Measurements from ENCODE around the gene MID1IP1. TPM values are rescaled to one million over a fixed set of nuclear protein-coding genes. Genes with fewer than 3 reads are reported as not detected.

MID1IP1 gene
- total and polyA plus RNA-seq, 2 experiments from 2014 or later, result 93.2 to 93.3 TPM

- Histone ChIP-seq H3K9me3 (ENCODE audit: low read depth) (no peaks in the 10 kb centered on the region), H2AFZ (peak overlapping the region; percentile 21), H3K9me2 (replicated peaks; ENCODE audit: insufficient read depth) (no peaks in the 10 kb centered on the region), H4K20me1 (ENCODE audit: insufficient read depth, poor library complexity, severe bottlenecking) (no peaks in the 10 kb centered on the region), H3K4me3 (peak overlapping the region; percentile 64), H3K36me3 (replicated peaks; ENCODE audit: insufficient read depth, low read depth) (no peaks in the 10 kb centered on the region), H3K4me2 (peak overlapping the region; percentile 78), H3K4me1 (ENCODE audit: insufficient read depth) (peaks cover 22% of the 10 kb centered on the region), H3K27ac (peak overlapping the region; percentile 96), H3K27me3 (no peaks in the 10 kb centered on the region), H3K79me2 (peaks cover 34% of the 10 kb centered on the region)
- DNase-seq (ENCODE audit: low spot score), result peak; percentile 90
- no peak for TF ChIP-seq EZH2phosphoT487 (IDR thresholded peaks at IDR 0.05; ENCODE audit: low read depth, severe bottlenecking, unreplicated experiment)
- TF ChIP-seq CTCF (IDR thresholded peaks at IDR 0.05; ENCODE audit: poor library complexity), result no peak
- TF ChIP-seq EZH2 (IDR thresholded peaks at IDR 0.05; ENCODE audit: borderline replicate concordance), result no peak
- WGBS (ENCODE audit: low lambda C conversion rate, missing lambda C conversion rate), result 33% methylated on average over 56 of the region's 64 CpGs
Observed at GRCh38 chrX:38803588-38804431, 2.6 kb downstream of the MID1IP1 start.

GRCh38 chrX:38804432-38804681 lies 3.1 kb downstream of the MID1IP1 start:
- no peaks in the 10 kb centered on the region for H3K27me3 ChIP-seq
- peak overlapping the region; percentile 64 for H3K4me3 ChIP-seq
- H2AFZ ChIP-seq, result no peak overlapping the region
- no peaks in the 10 kb centered on the region for H3K9me2 ChIP-seq (replicated peaks; ENCODE audit: insufficient read depth)
- peaks cover 22% of the 10 kb centered on the region for H3K4me1 ChIP-seq (ENCODE audit: insufficient read depth)
- TF ChIP-seq EZH2phosphoT487 (IDR thresholded peaks at IDR 0.05; ENCODE audit: low read depth, severe bottlenecking, unreplicated experiment) (no peak), CTCF (IDR thresholded peaks at IDR 0.05; ENCODE audit: poor library complexity) (no peak), EZH2 (IDR thresholded peaks at IDR 0.05; ENCODE audit: borderline replicate concordance) (no peak)
- no peaks in the 10 kb centered on the region for H4K20me1 ChIP-seq (ENCODE audit: insufficient read depth, poor library complexity, severe bottlenecking)
- 49% methylated on average over 19 of the region's 19 CpGs for WGBS (ENCODE audit: low lambda C conversion rate, missing lambda C conversion rate)
- H3K27ac ChIP-seq, result peak overlapping the region; percentile 96
- DNase-seq (ENCODE audit: low spot score), result no peak
- H3K36me3 ChIP-seq (replicated peaks; ENCODE audit: insufficient read depth, low read depth), result no peaks in the 10 kb centered on the region
- peak overlapping the region; percentile 78 for H3K4me2 ChIP-seq
- H3K79me2 ChIP-seq, result peaks cover 34% of the 10 kb centered on the region
- no peaks in the 10 kb centered on the region for H3K9me3 ChIP-seq (ENCODE audit: low read depth)

GRCh38 chrX:38804682-38805431 lies 3.6 kb downstream of the MID1IP1 start:
- Histone ChIP-seq H3K27ac (peak overlapping the region; percentile 96), H3K9me3 (ENCODE audit: low read depth) (no peaks in the 10 kb centered on the region), H4K20me1 (ENCODE audit: insufficient read depth, poor library complexity, severe bottlenecking) (no peaks in the 10 kb centered on the region), H3K4me2 (peak overlapping the region; percentile 78), H3K4me3 (peak overlapping the region; percentile 64), H3K9me2 (replicated peaks; ENCODE audit: insufficient read depth) (no peaks in the 10 kb centered on the region), H3K36me3 (replicated peaks; ENCODE audit: insufficient read depth, low read depth) (no peaks in the 10 kb centered on the region), H3K4me1 (ENCODE audit: insufficient read depth) (peaks cover 22% of the 10 kb centered on the region), H3K27me3 (no peaks in the 10 kb centered on the region), H3K79me2 (peaks cover 34% of the 10 kb centered on the region), H2AFZ (no peak overlapping the region)
- TF ChIP-seq CTCF (IDR thresholded peaks at IDR 0.05; ENCODE audit: poor library complexity) (no peak), EZH2 (IDR thresholded peaks at IDR 0.05; ENCODE audit: borderline replicate concordance) (no peak), EZH2phosphoT487 (IDR thresholded peaks at IDR 0.05; ENCODE audit: low read depth, severe bottlenecking, unreplicated experiment) (no peak)
- peak; percentile 32 for DNase-seq (ENCODE audit: low spot score)
- WGBS (ENCODE audit: low lambda C conversion rate, missing lambda C conversion rate), result 38% methylated on average over 66 of the region's 66 CpGs
